SK-N-MC (cell line): ENCODE results near the gene MYZAP.

ENCODE experiments used
- EZH2 ChIP-seq: fragments of 200-600 bp; sonication (generic); IDR thresholded peaks from one replicate; pipeline ENCODE4 v1.6.1; 2017; ENCODE audit warnings: antibody characterized with exemption
- POLR2AphosphoS5 ChIP-seq: IDR thresholded peaks from 2 replicates; pipeline ENCODE4 v1.6.1; 2012; ENCODE audit warnings: mild to moderate bottlenecking, low read depth, low read length, borderline replicate concordance

GRCh38 chr15:57567891-57568290 is 23.8 kb upstream of the MYZAP start:
- TF ChIP-seq EZH2 (no peak), POLR2AphosphoS5 (no peak)
